Measurements from ENCODE around the gene TEKTIP1. TPM values are rescaled to one million over a fixed set of nuclear protein-coding genes. Genes with fewer than 3 reads are reported as not detected.

Gene TEKTIP1
- total RNA-seq, 1 experiment from 2014 or later = not detected

- no peak for DNase-seq (ENCODE audit: low read depth)
- in situ Hi-C loops (cut with HindIII; ENCODE audit: low pct_unique_long_range_greater_than_20kb, low sequenced_read_pairs) = no loop called here
Observed at GRCh38 chr19:3533563-3534216, 5.3 kb upstream of the TEKTIP1 start.

GRCh38 chr19:3534375-3535234, 4.4 kb upstream of the TEKTIP1 start:
- DNase-seq (ENCODE audit: low read depth) = no peak
- in situ Hi-C loops (cut with HindIII; ENCODE audit: low pct_unique_long_range_greater_than_20kb, low sequenced_read_pairs) = no loop called here

GRCh38 chr19:3535235-3535535, 3.8 kb upstream of the TEKTIP1 start:
- no peak for DNase-seq (ENCODE audit: low read depth)
- in situ Hi-C loops (cut with HindIII; ENCODE audit: low pct_unique_long_range_greater_than_20kb, low sequenced_read_pairs) = no loop called here

- in situ Hi-C loops (cut with HindIII; ENCODE audit: low pct_unique_long_range_greater_than_20kb, low sequenced_read_pairs) = no loop called here
- no peak for DNase-seq (ENCODE audit: low read depth)
Observed at GRCh38 chr19:3535563-3535965, 3.4 kb upstream of the TEKTIP1 start.

GRCh38 chr19:3535981-3536380, 3.0 kb upstream of the TEKTIP1 start:
- in situ Hi-C loops (cut with HindIII; ENCODE audit: low pct_unique_long_range_greater_than_20kb, low sequenced_read_pairs) = no loop called here
- DNase-seq (ENCODE audit: low read depth) = no peak

GRCh38 chr19:3536429-3537100, 2.4 kb upstream of the TEKTIP1 start:
- no peak for DNase-seq (ENCODE audit: low read depth)
- in situ Hi-C loops (cut with HindIII; ENCODE audit: low pct_unique_long_range_greater_than_20kb, low sequenced_read_pairs) = no loop called here

- no peak for DNase-seq (ENCODE audit: low read depth)
- in situ Hi-C loops (cut with HindIII; ENCODE audit: low pct_unique_long_range_greater_than_20kb, low sequenced_read_pairs) = no loop called here
Observed at GRCh38 chr19:3537101-3537437, 1.9 kb upstream of the TEKTIP1 start.

GRCh38 chr19:3537438-3538240, 1.3 kb upstream of the TEKTIP1 start:
- no peak for DNase-seq (ENCODE audit: low read depth)
- in situ Hi-C loops (cut with HindIII; ENCODE audit: low pct_unique_long_range_greater_than_20kb, low sequenced_read_pairs) = no loop called here

GRCh38 chr19:3538258-3538929, 580 bp upstream of the TEKTIP1 start:
- in situ Hi-C loops (cut with HindIII; ENCODE audit: low pct_unique_long_range_greater_than_20kb, low sequenced_read_pairs) = no loop called here

GRCh38 chr19:3539756-3540118, 763 bp downstream of the TEKTIP1 start:
- DNase-seq (ENCODE audit: low read depth) = no peak
- in situ Hi-C loops (cut with HindIII; ENCODE audit: low pct_unique_long_range_greater_than_20kb, low sequenced_read_pairs) = no loop called here

More at GRCh38 chr19:3538258-3538929, 580 bp upstream of the TEKTIP1 start:
- no peak for DNase-seq (ENCODE audit: low read depth)

GRCh38 chr19:3543150-3544057, 4.4 kb downstream of the TEKTIP1 start:
- in situ Hi-C loops (cut with HindIII; ENCODE audit: low pct_unique_long_range_greater_than_20kb, low sequenced_read_pairs) = no loop called here

GRCh38 chr19:3544058-3544376, 5.0 kb downstream of the TEKTIP1 start:
- in situ Hi-C loops (cut with HindIII; ENCODE audit: low pct_unique_long_range_greater_than_20kb, low sequenced_read_pairs) = no loop called here
- no peak for DNase-seq (ENCODE audit: low read depth)

More at GRCh38 chr19:3543150-3544057, 4.4 kb downstream of the TEKTIP1 start:
- DNase-seq (ENCODE audit: low read depth) = no peak

- in situ Hi-C loops (cut with HindIII; ENCODE audit: low pct_unique_long_range_greater_than_20kb, low sequenced_read_pairs) = no loop called here
- peak; percentile 34 for DNase-seq (ENCODE audit: low read depth)
Observed at GRCh38 chr19:3544742-3545668, 6.0 kb downstream of the TEKTIP1 start.

GRCh38 chr19:3545669-3546034, 6.7 kb downstream of the TEKTIP1 start:
- DNase-seq (ENCODE audit: low read depth) = no peak
- in situ Hi-C loops (cut with HindIII; ENCODE audit: low pct_unique_long_range_greater_than_20kb, low sequenced_read_pairs) = no loop called here

- DNase-seq (ENCODE audit: low read depth) = no peak
- in situ Hi-C loops (cut with HindIII; ENCODE audit: low pct_unique_long_range_greater_than_20kb, low sequenced_read_pairs) = no loop called here
Observed at GRCh38 chr19:3546119-3546518, 7.1 kb downstream of the TEKTIP1 start.

GRCh38 chr19:3547301-3547731, 8.3 kb downstream of the TEKTIP1 start:
- in situ Hi-C loops (cut with HindIII; ENCODE audit: low pct_unique_long_range_greater_than_20kb, low sequenced_read_pairs) = no loop called here
- no peak for DNase-seq (ENCODE audit: low read depth)
